IPS-NIHi7 (cell line): ENCODE results near the gene FAM227B.
"Not testable (repeated sequence)": the region's sequence is repeated elsewhere in the genome, so short reads cannot be mapped to it uniquely, and the experiment has no call there.

ENCODE experiments used
- DNase-seq: peaks from one replicate; pipeline ENCODE4 v3.0.0; 2012; ENCODE audit warnings: mixed read lengths; ENCODE audit errors: extremely low spot score

The FAM227B gene, protein sequence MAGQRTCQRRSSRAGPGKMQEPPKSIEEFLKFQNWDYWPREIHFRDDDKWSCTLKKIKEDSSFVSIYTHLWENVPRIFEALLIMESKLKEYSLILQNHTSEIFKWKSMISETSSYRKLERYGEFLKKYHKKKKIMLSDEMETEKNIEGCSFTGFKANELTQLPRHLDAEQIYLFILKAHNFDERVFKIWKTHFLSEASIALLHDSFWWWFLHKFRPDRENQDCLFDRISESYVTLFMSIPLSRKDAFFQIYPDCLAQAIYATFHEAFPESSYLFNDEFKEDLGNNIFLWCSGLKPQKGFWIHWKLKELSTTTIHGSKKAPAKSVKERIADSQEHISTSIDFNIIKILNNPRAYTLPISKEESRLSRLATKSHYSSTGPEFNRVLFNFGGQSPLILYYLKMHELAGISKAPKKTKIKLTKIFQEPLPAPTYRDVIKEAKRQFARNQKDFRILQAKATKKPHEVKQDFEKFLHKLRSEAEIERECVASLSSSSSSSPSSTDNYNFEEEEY

GRCh38 chr15:49620658-49621368 is at the start of gene FAM227B, which contains the start of gene DTWD1:
Gene FAM227B (minus strand): TSS chr15:49620818. CDS start chr15:49615171, 5,647 bp downstream.
Gene DTWD1 (plus strand): TSS chr15:49621048. CDS start chr15:49625168, 4,120 bp downstream.
- peak; percentile 96 for DNase-seq

- DNase-seq = peak; percentile 13
These were observed 48.7 kb upstream of the FAM227B start for GRCh38 chr15:49669288-49669687.

GRCh38 chr15:49666486-49666885 is 45.9 kb upstream of the FAM227B start:
- not testable (repeated sequence) for DNase-seq

DNA sequence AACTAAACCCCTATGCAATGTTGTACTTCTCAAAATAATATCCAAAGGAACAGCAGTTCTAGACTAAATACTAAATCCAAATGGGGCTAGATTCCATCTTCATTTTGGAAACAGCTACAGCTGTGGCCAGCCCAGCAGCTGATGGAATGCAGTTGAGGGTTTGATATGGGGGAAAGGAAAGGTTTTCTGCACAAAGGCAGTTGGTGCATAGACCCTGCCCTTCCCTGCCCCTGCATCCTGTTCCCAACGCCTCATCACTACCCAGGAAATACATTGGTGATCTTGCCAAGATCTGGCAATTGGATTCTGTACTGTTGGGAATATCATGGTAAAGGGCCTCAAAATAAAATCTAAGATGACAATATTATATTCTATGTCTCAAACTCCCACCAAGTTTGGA is 44.1 kb upstream of the FAM227B start:
- DNase-seq = no peak

- no peak for DNase-seq
These were observed 36.1 kb upstream of the FAM227B start for GRCh38 chr15:49656734-49657133.

DNA sequence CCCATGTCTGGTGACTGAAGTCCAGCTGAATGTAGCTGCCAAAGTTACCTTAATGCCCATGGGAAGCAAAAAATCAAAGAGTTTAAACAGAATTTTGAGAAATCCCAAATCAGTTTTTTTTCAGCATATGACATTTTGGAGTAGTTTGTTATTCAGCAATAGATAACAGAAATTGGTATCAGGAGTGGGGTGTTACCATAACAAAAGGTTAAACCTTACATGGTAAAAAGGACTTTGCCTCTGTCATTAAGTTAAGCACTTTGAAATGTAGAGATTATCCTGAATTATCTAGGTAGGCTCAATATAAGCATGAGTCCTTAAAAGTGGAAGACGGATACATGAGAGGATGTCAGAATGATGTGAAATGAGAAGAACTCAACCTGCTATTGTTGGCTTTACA is 32.3 kb upstream of the FAM227B start:
- no peak for DNase-seq

- DNase-seq = no peak
These were observed 30.1 kb upstream of the FAM227B start for GRCh38 chr15:49650676-49651075.

DNA sequence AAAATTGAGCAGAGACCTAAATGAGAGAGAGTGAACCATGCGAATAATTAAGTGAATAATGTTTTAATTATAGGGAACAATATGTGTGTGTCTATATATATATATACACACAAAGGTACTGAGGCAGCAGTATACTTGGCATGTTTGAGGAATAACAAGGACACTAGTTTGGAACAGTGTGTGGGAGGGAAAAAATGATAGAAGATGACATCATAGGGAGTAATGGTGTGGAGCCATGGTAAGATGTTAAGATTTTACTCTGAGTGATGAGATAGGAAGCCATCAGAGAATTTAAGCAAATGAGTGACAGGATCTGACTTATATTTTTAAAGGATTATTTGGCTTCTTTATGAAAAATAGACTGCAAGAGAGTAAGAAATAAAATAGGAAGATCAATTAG is 29.4 kb upstream of the FAM227B start:
- no peak for DNase-seq

DNA sequence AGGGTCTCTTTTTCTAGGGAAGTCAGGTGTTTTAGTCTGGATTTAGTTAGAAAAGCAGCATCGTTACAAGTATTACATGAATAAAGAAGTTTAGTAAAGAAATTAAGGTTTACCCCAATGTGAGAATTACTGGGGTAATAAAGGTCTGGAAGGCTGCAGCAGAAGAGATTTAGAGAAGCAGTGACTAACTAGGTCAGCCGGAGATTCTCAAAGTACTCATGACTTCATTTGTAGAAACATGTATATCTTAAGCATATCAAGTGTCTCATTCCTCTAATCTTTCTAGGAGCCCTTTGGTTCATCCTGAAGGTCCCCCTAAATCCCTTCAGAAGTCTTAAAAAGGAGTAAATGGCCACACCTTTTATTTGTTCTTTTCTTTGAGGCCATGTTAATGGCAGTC is 26.3 kb upstream of the FAM227B start:
- DNase-seq = no peak

- DNase-seq = no peak
These were observed 25.3 kb upstream of the FAM227B start for GRCh38 chr15:49645941-49646340.

DNA sequence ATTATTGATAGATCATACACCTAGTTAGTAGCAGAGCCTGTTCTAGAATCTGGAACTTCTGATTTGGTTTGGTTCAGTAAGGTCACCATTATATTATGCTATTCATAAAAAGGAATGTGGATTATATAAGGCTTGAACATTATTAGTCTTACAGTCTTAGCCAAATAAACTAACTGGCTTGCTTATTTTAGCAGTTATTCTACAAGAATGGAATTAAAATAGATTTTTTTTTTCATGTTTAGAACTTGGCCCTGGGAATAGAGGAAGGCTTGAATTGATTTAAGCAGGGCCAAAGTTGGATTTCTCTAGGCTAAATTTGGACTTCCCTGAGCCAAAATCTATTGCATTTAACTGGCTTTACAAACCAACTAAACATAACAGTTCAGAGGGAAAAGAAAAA is 24.7 kb upstream of the FAM227B start:
- DNase-seq = no peak

- peak; percentile 19 for DNase-seq
These were observed 23.8 kb upstream of the FAM227B start for GRCh38 chr15:49644364-49644794.

- DNase-seq = no peak
These were observed 17.2 kb upstream of the FAM227B start for GRCh38 chr15:49637857-49638256.

DNA sequence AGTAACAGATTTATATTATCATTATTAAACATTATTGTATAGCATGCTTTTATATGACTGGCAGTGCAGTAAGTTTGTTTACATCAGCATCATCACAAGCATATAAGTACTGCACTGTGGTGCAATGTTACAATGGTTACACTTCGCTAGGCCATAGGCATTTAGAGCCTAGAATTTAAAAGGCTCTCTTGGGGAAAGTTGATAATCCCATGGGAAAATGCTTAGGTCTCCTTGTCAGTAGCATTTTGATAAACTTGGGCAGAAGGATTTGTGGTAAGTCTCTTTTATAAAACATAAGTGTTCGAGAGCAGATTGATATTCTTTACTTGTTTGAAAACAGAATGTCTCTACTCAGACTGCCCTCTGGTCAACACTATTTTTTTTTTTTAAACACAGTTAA is 7.8 kb upstream of the FAM227B start:
- DNase-seq = no peak

DNA sequence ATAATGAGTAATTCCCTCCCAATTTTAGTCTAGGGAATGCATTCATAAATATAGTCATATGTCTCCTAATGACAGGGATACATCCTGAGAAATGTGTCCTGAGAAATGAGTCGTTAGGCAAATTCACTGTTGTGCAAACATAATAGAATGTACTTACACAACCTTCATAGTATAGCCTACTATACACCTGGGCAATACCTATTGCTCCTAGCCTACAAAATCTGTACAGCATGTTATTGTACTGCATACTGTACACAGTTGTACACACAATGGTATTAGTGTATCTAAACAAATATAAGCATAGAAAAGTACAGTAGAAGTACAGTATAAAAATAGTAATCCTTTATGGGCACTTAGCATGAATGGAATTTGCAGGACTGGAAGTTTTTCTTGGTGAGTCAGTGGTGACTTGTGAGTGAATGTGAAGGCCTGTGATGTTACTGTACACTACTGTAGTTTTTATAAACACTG is 6.8 kb upstream of the FAM227B start:
- no peak for DNase-seq

DNA sequence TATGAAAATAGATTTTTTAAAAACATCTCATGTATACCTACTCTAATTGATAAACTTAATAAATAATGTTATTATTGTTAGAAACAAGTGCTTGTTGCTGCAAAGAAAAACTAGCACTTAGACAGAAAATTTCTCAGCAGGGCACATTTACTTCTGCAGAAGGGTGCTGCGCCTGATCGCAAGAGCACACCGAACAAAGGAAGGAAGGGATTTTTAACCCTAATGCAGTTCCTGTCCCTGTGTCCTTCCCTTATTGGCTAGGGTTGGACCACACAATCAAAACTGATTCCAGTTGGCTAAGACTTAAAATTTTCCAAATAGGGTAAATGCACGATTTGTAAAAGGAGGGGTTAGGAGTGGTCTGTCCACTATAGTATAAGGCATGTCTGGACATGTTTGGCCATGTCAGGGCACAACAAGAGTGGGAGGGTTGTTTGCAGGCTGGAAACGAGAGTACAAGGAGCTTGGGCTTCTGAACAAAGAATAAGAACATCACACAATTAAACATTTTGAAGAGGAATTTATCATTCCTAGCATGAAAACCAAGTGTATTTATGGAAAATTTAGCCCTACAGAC is 4.9 kb upstream of the FAM227B start:
- DNase-seq = no peak

DNA sequence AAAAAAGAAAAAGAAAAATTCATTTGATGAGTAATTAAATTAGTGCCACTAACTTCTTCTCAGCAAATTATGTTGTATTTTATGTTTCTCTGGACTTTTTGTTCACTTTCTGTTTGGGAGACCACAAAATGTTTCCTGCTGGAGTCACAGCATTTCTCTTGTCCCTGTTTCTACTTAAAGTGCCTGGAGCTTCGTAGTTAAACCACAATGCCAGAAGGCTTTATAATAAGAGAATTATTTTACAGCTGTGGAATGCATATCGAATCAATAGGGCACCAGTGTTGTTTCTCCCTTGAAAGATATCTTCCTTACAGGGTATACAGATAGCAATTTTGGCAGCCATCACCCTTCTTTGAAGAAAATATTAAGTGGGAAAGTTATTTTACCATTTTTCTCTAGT is 3.4 kb upstream of the FAM227B start:
- DNase-seq = no peak

DNA sequence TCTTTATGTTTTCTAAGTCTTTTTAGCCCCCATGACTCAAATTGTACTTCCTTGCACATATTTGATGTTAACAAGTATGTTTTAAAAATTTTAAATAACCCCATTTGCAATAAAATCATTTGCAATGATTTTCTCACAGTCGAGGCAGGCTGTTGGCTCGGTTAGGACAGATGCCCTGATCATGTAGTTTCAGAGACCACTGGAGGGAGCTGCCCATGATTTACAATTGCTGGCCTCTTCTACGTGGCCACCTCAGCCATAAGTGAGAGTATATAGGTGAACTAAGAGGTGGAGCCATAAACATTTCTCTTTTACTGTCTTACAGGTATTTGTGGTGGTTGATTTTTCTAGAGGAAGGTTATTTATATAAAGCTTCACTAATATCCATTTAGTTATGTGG is 1.9 kb upstream of the FAM227B start:
- peak; percentile 18 for DNase-seq

DNA sequence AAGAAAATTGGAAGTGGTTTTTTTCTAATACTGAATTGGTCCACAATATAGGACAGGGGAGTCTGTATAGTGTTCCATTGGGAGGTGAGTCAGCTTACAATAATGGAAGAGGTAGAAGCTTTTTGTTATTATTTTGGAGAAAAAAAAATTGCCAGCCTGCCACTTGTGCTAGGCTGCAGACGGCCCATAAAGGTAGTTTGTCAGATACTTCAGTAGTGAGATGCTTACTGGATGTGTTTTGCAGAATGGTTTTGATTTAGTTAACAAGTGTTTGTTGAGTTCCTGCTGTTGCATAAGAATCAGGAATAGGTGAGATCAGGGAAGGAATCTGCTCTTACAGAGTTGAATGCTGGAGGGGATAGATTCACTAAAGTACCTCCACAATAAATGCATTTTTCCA is 1.3 kb upstream of the FAM227B start:
- no peak for DNase-seq

- no peak for DNase-seq
These were observed 788 bp upstream of the FAM227B start for GRCh38 chr15:49621401-49621811.

DNA sequence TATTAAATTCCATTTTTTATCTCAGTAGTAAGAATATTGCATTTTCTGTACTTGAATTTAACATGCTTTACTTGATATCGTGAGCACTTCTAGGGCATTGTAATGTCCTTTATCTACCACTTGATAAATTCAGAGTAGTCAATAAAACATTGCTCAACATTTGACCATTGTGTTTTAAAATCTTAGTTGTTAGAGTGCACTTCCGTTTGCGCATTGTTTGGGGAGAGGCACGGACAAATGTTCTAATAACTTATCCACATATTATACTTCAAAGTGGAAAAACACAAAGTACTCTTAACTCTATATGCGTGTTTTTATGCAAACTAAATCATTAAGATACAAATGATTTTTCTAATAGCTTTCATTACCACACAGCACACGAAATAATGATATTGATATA is 419 bp downstream of the FAM227B start:
- no peak for DNase-seq

DNA sequence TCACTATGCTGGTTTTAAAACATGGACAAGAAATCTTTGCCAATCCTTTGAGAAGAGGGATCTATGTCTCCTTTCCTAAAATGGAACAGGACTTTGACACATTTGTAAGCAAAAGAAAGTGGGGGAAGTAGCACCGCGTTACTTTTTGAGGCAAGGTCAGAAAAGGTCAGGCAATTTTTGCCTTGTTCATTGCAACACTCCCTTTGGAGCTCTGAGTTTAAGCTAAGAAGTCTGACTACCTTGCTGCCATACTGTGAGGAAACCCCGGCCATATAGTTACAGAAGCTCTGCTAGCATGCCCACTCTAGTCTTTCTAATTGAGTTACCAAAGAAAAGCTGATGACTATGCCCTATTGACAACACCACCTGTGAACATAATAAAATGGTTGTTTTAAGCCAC is 1.4 kb downstream of the FAM227B start:
- no peak for DNase-seq
